Stimulated activated CD8-positive, alpha-beta memory T cell treated with anti-CD3 and anti-CD28 coated beads, Interleukin-12 subunit alpha, Interleukin-12 subunit beta, amount 100 ng/mL, for 24 hours (primary cell): ENCODE results near the gene RNF157.
A peak's percentile ranks its signal among the peaks of the same experiment; 100 is the strongest.

ENCODE experiments used
- DNase-seq: peaks from one replicate; pipeline ENCODE4 v3.0.0-alpha.2; 2020; ENCODE audit errors: extremely low read depth

The RNF157 gene

DNA sequence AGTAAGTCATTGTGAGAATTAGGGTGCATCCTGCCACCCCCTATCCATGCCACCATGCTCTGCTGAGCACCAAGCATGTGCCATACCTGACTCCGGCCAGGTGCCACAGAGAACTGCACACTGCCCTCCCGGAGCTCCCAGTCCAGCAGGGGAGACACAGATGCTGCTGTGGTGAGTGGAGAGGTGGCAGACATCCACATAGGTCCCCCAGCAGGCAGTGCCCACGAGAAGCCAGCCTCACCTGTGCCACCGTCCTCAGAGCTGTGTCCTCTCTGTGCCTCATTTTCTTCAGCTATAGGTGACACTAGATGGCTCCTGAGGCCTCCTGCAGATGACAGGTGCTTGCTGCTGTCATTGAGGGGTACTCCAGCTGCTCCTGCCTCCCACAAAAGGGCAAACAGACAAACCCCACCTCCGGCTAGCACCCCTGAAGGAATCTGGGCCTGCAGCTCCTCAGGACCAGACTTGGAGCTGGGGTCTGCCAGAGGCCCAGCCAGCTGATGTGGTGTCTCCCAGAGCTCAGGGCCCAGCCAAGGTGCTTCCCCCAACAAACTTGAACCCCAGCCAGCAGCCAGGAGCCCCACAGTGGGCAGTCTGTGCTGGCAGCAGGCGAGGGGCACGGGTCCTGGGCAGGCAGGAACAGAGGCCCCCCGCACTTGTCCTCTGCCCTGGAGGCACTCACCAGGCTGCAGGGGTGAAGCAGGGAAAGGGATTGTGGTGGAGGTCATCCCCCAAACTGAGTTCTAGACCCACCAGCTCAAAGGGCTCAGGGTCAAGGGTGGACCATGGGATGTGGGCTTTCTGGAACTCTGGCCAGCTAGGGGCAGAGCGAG, 116.3 kb downstream of the RNF157 start:
- DNase-seq = no peak

DNA sequence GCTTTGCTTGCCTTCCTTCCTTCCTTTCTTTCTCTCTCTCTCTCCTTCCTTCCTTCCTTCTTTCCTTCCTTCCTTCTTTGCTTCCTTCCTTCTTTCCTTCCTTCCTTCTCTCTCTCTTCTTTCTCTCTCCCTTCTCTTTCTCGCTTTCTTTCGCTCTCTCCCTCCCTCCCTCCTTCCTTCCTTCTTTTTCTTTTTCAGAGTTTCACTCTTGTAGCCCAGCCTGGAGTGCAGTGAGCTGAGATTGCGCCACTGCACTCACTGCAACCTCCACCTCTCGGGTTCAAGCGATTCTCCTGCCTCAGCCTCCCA, 117.1 kb downstream of the RNF157 start:
- DNase-seq = no peak

GRCh38 chr17:76122431-76123190, 117.7 kb downstream of the RNF157 start:
- no peak for DNase-seq

- no peak for DNase-seq
Measured at GRCh38 chr17:76121932-76122430, 118.3 kb downstream of the RNF157 start.

- DNase-seq = no peak
Measured at GRCh38 chr17:76120658-76121008, 119.7 kb downstream of the RNF157 start.

DNA sequence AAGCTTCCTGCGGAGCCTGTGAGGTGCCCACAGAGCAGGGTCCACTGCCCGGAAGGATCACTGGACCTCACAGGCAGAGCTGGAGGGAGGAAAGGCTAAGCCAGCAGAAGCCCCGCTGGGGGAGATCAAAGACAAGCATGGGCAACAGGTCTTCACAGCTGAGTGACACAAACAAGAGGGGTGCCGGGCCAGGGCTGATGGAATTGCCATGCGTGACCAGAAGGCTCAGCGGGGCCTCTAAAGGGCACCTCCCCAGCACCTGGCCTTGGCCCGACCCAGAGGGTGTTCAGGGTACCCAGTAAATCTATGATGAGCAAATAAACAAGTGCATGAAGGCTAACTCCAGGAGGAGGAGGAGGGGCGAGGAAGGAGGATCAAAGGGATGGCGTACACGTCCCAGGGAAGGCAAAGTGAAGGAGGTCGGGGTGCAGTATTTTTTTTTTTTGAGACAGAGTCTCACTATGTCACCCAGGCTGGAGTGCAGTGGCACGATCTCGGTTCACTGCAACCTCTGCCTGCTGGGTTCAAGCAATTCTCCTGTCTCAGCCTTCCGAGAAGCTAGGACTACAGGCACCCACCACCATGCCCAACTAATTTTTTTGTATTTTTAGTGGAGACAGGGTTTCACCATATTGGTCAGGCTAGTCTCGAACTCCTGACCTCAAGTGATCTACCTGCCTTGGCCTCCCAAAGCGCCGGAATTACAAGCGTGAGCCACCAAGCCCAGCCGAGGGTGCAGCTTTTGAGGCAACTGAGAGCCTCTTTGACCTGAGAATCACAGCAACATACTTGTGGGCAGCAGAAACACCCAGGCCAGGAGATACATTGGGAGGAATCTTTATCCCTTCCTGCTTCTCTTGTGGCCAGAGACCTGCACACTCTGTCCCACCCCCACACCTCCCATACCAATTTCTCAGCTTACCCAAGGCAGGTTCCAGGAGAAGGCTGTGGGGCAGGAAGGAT, 120.6 kb downstream of the RNF157 start:
- DNase-seq = no peak

DNA sequence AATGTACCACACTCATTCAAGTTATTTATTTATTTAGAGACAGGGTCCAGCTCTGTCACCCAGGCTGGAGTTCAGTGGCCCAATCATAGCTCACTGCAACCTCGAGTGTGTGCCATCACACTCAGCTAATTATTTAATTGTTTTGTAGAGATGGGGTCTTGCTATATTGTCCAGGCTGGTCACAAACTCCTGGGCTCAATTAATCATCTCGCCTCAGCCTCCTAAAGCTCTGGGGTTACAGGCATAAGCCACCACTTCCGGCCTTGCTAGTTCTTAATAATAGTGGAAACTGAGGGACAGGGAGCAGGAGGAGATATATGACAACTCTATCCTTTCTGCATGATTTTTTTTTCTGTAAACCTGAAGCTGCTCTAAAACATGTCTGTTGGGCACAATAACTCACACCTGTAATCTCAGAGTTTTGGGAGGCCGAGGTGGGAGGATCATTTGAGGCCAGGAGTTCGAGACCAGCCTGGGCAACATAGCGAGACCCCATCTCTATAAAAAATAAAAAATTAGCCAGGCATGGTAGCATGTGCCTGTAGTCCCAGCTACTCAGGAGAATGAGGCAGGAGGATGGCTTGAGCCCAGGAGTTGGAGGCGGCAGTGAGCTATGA, 125.0 kb downstream of the RNF157 start:
- no peak for DNase-seq

DNA sequence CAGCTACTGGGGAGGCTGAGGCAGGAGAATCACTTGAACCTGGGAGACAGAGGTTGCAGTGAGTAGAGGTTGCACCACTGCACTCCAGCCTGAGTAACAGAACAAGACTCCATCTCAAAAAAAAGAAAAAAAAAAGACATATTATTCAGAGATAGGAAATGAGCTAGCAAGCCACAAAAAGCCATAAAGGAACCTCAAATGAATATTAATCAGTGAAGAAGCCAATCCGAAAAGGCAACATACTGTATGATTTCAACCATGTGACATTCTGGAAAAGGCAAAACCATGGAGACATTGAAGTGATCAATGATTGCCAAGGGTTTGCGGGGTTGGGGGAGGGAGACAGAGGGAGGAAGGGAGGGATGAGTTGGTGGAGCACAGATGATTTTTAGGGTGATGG, 128.3 kb downstream of the RNF157 start:
- DNase-seq = no peak

DNA sequence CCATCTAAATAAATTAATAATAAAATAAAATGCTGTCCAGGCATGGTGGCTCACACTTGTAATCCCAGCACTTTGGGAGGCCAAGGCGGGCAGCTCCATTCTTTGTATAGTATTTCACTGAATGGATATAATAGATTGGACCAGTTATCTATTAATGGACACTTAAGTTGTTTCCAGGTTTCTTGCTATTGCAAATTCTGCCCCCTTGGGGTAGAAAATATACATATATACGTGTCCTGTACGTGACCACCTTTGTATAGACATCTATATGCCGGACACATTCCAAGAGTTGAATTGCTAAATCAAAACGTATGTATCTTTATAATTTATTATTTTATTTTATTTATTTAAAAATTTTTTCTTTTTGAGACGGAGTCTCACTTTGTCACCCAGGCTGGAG, 132.8 kb downstream of the RNF157 start:
- DNase-seq = no peak

DNA sequence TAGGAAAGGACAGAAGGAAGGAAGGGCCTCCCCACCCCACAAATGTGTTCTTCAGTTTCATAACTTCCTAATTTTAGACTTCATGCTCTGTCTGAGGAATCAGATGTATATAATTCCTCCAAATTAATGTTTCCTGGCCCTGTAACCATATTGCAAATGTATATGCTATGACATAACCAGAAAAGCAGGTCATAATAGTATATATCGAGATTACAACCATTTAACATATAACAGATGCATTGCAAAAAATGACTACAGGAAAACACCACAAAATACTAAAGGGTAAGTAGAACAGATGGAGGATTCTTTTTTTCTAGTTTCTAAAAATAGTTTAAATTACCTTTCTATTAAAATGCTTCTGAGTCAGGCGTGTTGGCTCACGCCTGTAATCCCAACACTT, 133.6 kb downstream of the RNF157 start:
- no peak for DNase-seq

DNA sequence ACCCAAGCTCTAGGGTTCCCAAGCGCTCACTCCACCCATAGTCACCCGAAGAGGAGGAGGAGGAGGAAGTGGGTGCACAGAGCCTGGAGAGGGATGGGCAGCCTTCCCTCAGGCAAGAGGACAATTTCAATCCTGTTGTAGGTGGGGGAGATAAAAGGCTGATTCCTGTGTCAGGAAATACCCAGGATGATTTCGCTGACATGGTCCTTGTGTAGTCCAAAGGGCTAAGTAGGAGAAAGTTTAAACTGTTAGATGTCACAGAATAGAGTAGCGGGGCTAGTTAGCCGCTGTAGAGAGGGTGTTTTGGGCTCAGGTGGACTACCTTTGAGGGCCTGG, 135.4 kb downstream of the RNF157 start:
- DNase-seq = no peak

GRCh38 chr17:76104140-76104895, 136.0 kb downstream of the RNF157 start:
- no peak for DNase-seq

- DNase-seq = peak; percentile 79
Measured at GRCh38 chr17:76103274-76104139, 136.8 kb downstream of the RNF157 start, which contains the start of gene EXOC7. TSS of gene EXOC7 (minus strand) at chr17:76103787. CDS start at chr17:76103692, 95 bp downstream.

- DNase-seq = no peak
Measured at GRCh38 chr17:76102944-76103273, 137.4 kb downstream of the RNF157 start.

DNA sequence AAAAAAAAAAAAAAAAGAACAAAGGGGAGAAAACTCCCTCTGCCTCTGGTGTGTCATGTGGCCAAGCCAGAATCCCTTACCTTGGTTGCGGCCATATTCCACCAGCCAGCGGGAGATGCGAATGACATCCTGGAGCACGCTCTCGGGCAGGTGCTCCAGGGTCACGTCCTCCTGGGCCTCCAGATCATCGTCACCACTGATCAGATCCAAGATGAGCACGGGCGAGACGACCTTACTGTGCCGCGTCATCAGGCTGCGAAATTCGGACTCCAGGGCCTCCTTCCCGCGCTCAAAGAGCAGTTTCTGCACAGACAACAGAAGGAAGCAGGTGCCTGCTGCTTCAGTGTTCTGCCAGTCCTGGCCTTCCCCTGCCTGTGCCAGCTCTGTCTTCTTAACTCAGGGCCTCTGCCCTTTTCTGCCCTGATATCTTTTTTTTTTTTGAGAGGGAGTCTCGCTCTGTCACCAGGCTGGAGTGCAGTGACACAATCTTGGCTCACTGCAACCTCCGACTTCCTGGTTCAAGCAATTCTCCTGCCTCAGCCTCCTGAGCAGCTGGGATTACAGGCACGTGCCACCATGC, 142.5 kb downstream of the RNF157 start:
- DNase-seq = no peak

DNA sequence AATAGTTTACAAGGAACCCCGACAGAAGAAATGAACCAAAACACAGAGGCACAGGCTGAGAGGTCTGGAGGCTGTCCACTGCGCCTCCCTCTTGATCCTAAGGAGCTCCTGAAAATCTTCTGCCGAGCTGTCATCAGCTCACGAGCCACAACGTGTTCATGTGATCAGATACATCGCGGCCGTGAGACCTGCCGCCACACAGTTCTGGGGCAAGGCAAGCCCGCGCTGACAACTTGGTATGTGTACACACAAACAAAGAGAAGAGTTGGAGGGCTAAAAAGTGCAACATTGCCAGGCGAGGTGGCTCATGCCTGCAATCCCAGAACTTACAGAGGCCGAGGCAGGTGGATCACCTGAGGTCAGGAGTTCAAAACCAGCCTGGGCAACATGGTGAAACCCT, 144.3 kb downstream of the RNF157 start:
- DNase-seq = no peak

- no peak for DNase-seq
Measured at GRCh38 chr17:76094046-76094445, 146.2 kb downstream of the RNF157 start.

DNA sequence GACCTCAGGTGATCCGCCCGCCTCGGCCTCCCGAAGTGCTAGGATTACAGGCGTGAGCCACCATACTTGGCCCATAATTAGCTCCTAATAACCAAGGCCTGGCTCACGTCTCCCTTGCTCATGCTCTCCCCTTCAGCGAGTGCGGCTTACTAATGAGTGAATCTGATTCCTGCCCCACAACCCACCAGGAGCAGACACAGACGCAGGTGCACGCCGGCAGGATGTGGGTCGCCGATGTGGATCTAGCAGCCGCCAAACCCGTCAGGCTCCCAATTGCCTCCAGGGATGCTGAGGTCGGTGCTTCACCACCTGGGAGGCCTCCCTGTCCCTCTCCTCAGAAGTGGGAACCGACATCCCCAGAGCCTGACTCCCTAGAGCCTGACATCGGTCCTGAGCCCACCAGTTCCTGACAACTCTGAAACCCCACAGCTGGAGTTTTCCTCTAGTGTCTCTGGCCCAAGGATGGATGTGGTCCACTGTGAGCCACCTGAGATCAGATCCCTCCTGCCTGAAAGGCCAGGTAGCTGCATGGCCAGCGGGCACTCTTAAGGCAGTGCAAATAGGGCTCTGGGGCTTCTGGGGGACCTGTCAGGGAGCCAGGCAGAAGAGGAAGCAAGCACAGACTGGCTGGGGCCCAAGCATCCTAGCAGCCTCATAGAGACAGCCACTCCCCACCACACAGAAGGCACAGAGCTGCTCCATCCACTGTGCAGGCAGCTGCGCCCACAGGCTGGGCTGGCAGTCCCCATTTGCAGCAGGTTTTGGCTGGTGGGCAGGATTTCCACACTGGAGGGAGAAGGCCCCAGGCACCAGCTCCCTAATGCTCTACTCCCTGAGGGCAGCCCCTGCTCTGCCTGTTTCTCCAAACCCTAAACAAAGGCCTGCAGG, 147.5 kb downstream of the RNF157 start:
- DNase-seq = no peak
